ENCODE results near the gene GAB1. TPM values are rescaled to one million over a fixed set of nuclear protein-coding genes. Genes with fewer than 3 reads are reported as not detected.

GAB1 gene
- total and polyA plus RNA-seq, 2 of the 13 experiments (the other 11 are each of a cell fraction or from before 2014, with no cell fraction given), result 8.7 to 14.7 TPM

DNA sequence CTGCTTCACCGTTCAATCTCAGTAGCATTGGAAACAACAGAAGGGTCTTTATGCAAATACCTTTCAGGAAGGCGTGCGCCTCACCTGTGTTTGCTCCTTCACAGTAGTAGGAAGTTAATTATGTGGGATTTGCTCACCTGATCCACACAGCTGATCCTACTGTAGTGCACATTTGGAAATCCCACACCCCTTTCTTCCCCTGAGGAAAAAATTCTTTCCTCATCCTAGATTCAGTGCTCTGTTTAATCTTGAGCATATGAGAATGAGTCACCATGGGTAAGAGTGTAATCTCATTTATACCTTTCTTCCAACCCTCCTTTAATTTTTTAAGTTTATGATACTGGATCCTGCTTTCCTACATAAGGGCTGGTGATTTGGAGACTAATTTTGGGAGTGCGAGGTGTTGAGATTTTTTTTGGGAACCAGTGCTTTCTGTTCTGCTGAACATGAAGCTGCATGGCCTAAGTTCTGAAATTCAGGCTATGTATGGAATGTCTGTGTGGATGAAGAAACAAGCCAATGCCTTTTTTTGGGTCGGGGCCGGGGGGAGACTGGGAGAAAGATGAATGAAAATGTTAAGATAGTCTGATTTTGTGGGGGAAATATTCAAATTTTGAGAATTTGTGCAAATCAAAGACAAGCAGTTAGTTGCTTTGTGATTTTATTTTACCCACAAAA lies 19.0 kb downstream of the GAB1 start:
- intact Hi-C loops (cut with micrococcal nuclease; ENCODE audit: unreplicated experiment) (no loop called here), in situ Hi-C loops (cut with HindIII; ENCODE audit: extremely low pct_ligation_motif_present, low pct_unique_long_range_greater_than_20kb) (no loop called here)
- POLR2A ChIA-PET, result no interaction called here
- DNase-seq (ENCODE audit: low spot score), result no peak
- TF ChIP-seq NFKB2 (CRISPR knock-in tag; IDR thresholded peaks at IDR 0.05; ENCODE audit: borderline replicate concordance), result no peak
- TF ChIP-seq ZNF180 (CRISPR knock-in tag; IDR thresholded peaks at IDR 0.05; ENCODE audit: borderline replicate concordance, low read depth), result no peak
- no peak for TF ChIP-seq ARNTL (CRISPR knock-in tag; IDR thresholded peaks at IDR 0.05)
- Histone ChIP-seq H3K27me3 (ENCODE audit: control insufficient read depth in 1 of 2, insufficient read depth in 2 of 2, low read length in 2 of 2) (no peaks in the 10 kb centered on the region), H2AFZ (ENCODE audit: low read length) (no peak overlapping the region), H4K20me1 (ENCODE audit: insufficient read depth, low read length) (no peaks in the 10 kb centered on the region), H3K79me2 (ENCODE audit: insufficient read depth, low read length) (peaks cover 36% of the 10 kb centered on the region), H3K4me2 (ENCODE audit: low read depth, low read length) (no peak overlapping the region), H3K9me3 (ENCODE audit: low read length) (no peaks in the 10 kb centered on the region), H3K27ac (ENCODE audit: extremely low read length, insufficient read depth, low read length) (no peak overlapping the region), H3K36me3 (replicated peaks in 1 of 2; ENCODE audit: control insufficient read depth in 1 of 2, insufficient read depth in 2 of 2, low read length in 2 of 2) (no peaks in the 10 kb centered on the region), H3K9ac (ENCODE audit: insufficient read depth, low read depth, low read length) (no peak overlapping the region), H3K4me3 (replicated peaks in 1 of 3; ENCODE audit: insufficient read depth in 1 of 3, low read depth in 2 of 3, low read length in 3 of 3) (no peak overlapping the region), H3K4me1 (ENCODE audit: insufficient read depth, low read length) (peaks cover 7% of the 10 kb centered on the region)
- 97% methylated on average over 6 of the region's 6 CpGs for WGBS (ENCODE audit: low lambda C conversion rate)
- CTCF ChIA-PET (ENCODE audit: low intra/inter-chr PET ratio, low total read pairs), result no interaction called here
- no peak for FAIRE-seq
- no peak for ATAC-seq
- BruUV-seq (replicated peaks), result no TSS peak

DNA sequence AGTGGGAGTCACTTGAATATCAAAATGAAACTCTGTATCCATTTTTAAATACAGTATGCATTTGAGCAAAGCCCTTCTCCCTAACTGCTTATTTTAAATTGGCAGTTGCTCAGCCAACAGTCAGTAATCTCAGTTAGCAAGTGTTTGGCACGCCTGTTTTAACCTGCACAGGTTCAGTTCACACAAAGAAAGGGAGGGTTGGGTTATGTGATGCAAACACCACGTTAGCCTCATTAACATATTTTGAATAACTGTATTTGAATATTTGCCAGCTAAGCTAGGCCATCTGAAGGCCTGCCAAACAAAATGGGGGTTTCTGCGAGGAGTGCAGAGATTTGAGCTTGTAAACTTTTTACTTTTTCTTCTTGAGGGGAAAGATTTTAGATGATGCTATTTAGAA lies 19.8 kb downstream of the GAB1 start:
- H3K36me3 ChIP-seq (replicated peaks in 1 of 2; ENCODE audit: control insufficient read depth in 1 of 2, insufficient read depth in 2 of 2, low read length in 2 of 2), result no peaks in the 10 kb centered on the region
- H3K4me2 ChIP-seq (ENCODE audit: low read depth, low read length), result no peak overlapping the region
- no peaks in the 10 kb centered on the region for H4K20me1 ChIP-seq (ENCODE audit: insufficient read depth, low read length)
- BruUV-seq (replicated peaks), result no TSS peak
- ATAC-seq (no peak), FAIRE-seq (no peak), DNase-seq (ENCODE audit: low spot score) (no peak)
- H3K9ac ChIP-seq (ENCODE audit: insufficient read depth, low read depth, low read length), result no peak overlapping the region
- peaks cover 42% of the 10 kb centered on the region for H3K79me2 ChIP-seq (ENCODE audit: insufficient read depth, low read length)
- no peak overlapping the region for H3K27ac ChIP-seq (ENCODE audit: extremely low read length, insufficient read depth, low read length)
- in situ Hi-C loops (cut with HindIII; ENCODE audit: extremely low pct_ligation_motif_present, low pct_unique_long_range_greater_than_20kb), result no loop called here
- no peaks in the 10 kb centered on the region for H3K27me3 ChIP-seq (ENCODE audit: control insufficient read depth in 1 of 2, insufficient read depth in 2 of 2, low read length in 2 of 2)
- intact Hi-C loops (cut with micrococcal nuclease; ENCODE audit: unreplicated experiment), result no loop called here
- ChIA-PET POLR2A (no interaction called here), CTCF (ENCODE audit: low intra/inter-chr PET ratio, low total read pairs) (no interaction called here)
- WGBS (ENCODE audit: low lambda C conversion rate), result 100% methylated on average over 3 of the region's 3 CpGs
- no peak overlapping the region for H2AFZ ChIP-seq (ENCODE audit: low read length)
- H3K4me1 ChIP-seq (ENCODE audit: insufficient read depth, low read length), result peaks cover 15% of the 10 kb centered on the region
- H3K4me3 ChIP-seq (replicated peaks in 1 of 3; ENCODE audit: insufficient read depth in 1 of 3, low read depth in 2 of 3, low read length in 3 of 3), result no peak overlapping the region
- H3K9me3 ChIP-seq (ENCODE audit: low read length), result no peaks in the 10 kb centered on the region
- TF ChIP-seq FOXO1 (CRISPR knock-in tag; IDR thresholded peaks at IDR 0.05), result no peak
- TF ChIP-seq ZMAT3 (CRISPR knock-in tag; conservative IDR thresholded peaks at IDR 0.05), result no peak
- no peak for TF ChIP-seq ZZZ3 (CRISPR knock-in tag; IDR thresholded peaks at IDR 0.05; ENCODE audit: borderline replicate concordance)
- TF ChIP-seq POGZ (CRISPR knock-in tag; IDR thresholded peaks at IDR 0.05), result no peak
- TF ChIP-seq, protein P1, sequence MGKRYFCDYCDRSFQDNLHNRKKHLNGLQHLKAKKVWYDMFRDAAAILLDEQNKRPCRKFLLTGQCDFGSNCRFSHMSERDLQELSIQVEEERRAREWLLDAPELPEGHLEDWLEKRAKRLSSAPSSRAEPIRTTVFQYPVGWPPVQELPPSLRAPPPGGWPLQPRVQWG (CRISPR knock-in tag; IDR thresholded peaks at IDR 0.05; ENCODE audit: borderline replicate concordance, low read depth), result no peak
- no peak for TF ChIP-seq ZNF614 (CRISPR knock-in tag; IDR thresholded peaks at IDR 0.05; ENCODE audit: borderline replicate concordance)
- TF ChIP-seq ZNF670 (CRISPR knock-in tag; IDR thresholded peaks at IDR 0.05; ENCODE audit: borderline replicate concordance), result no peak
- TF ChIP-seq KAT2B (IDR thresholded peaks at IDR 0.05; ENCODE audit: borderline replicate concordance, low read depth, low read length), result no peak
- TF ChIP-seq, protein P2, sequence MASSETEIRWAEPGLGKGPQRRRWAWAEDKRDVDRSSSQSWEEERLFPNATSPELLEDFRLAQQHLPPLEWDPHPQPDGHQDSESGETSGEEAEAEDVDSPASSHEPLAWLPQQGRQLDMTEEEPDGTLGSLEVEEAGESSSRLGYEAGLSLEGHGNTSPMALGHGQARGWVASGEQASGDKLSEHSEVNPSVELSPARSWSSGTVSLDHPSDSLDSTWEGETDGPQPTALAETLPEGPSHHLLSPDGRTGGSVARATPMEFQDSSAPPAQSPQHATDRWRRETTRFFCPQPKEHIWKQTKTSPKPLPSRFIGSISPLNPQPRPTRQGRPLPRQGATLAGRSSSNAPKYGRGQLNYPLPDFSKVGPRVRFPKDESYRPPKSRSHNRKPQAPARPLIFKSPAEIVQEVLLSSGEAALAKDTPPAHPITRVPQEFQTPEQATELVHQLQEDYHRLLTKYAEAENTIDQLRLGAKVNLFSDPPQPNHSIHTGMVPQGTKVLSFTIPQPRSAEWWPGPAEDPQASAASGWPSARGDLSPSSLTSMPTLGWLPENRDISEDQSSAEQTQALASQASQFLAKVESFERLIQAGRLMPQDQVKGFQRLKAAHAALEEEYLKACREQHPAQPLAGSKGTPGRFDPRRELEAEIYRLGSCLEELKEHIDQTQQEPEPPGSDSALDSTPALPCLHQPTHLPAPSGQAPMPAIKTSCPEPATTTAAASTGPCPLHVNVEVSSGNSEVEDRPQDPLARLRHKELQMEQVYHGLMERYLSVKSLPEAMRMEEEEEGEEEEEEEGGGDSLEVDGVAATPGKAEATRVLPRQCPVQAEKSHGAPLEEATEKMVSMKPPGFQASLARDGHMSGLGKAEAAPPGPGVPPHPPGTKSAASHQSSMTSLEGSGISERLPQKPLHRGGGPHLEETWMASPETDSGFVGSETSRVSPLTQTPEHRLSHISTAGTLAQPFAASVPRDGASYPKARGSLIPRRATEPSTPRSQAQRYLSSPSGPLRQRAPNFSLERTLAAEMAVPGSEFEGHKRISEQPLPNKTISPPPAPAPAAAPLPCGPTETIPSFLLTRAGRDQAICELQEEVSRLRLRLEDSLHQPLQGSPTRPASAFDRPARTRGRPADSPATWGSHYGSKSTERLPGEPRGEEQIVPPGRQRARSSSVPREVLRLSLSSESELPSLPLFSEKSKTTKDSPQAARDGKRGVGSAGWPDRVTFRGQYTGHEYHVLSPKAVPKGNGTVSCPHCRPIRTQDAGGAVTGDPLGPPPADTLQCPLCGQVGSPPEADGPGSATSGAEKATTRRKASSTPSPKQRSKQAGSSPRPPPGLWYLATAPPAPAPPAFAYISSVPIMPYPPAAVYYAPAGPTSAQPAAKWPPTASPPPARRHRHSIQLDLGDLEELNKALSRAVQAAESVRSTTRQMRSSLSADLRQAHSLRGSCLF (CRISPR knock-in tag; IDR thresholded peaks at IDR 0.05; ENCODE audit: borderline replicate concordance), result no peak
